GM10266 (cell line): Measurements from ENCODE around the gene MCM3AP.
"Not testable (repeated sequence)": the region's sequence is repeated elsewhere in the genome, so short reads cannot be mapped to it uniquely, and the experiment has no call there.

Source experiments
- DNase-seq: peaks from one replicate; pipeline ENCODE4 v3.0.0; 2012; ENCODE audit errors: extremely low spot score
- CTCF ChIP-seq: IDR thresholded peaks from 2 replicates; pipeline ENCODE4 v1.5.1; 2012; ENCODE audit warnings: mild to moderate bottlenecking, low read depth; ENCODE audit not compliant: control insufficient read depth, insufficient read depth; ENCODE audit errors: missing control alignments

The MCM3AP gene

DNA sequence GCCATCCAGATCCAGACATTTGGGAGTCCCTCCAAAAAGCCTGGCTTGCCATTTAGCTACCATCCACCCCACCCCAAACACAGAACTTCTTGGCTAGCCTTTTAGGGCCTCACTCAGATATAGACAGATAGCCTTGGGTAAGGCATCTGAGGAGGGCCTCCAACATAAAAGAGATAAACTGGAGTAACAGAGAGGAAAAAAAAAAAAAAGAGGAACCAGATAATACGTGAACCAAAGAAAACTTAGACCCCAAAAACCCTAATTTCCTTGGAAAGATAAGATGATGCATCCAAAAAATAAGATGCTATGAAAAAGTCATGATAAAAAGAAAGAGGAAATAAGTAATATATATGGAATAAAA is 37.0 kb downstream of the MCM3AP start:
- no peak for TF ChIP-seq CTCF
- no peak for DNase-seq

- no peak for DNase-seq
- no peak for TF ChIP-seq CTCF
Measured at GRCh38 chr21:46247699-46248421, 37.6 kb downstream of the MCM3AP start.

GRCh38 chr21:46246345-46246744 is 39.1 kb downstream of the MCM3AP start:
- DNase-seq: no peak
- TF ChIP-seq CTCF: no peak

DNA sequence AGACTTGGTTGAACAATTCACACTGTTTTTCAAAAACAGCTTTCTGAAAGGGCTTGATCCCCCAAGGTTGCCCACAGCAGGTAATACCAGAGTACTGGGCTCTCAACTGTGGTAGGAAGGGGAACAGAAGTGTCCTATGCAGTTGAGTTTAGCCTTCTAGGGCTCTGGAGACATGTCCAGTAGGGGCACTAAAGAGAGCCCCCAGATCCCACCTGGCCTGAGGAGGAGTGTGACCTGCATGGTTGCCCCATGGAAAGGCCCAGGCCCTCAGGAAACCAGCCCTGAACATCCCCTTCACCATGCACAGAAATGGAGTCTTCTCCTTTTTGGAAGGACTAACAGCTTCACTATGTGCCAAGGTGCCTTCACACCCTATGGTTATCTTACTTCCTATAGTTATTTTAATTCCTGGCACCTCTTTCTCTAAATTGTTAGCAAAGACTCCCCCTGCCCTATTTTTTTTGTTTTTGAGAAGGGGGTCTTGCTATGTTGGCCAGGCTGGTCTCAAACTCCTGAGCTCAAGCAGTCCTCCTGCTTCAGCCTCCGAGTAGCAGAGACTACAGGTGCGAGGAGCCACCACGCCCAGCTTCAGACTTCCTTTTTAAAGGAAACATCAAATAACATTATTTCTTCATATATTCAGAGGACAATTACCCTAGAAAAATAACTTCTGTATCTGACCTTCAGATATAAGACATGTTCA is 40.0 kb downstream of the MCM3AP start:
- TF ChIP-seq CTCF: no peak
- DNase-seq: no peak

DNA sequence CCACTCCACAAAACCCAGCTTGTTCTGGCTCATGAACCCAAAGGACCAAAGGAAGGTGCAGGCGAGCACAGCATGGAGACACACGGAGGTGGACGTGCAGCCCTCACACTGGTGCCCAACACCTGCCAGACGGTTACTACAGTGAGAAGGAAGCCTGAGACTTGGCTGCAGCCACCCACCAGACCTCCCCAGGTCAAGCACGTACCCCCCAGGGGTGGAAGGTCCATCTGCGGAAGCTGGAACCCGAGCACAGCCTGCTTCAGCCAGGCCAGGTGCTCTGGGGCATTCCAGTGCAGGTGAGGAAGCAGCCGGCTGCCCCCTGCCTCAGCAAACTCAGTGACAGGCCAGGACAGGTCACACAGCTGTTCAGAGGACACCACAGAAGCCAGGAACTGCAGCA is 40.8 kb downstream of the MCM3AP start:
- DNase-seq: no peak
- TF ChIP-seq CTCF: no peak

DNA sequence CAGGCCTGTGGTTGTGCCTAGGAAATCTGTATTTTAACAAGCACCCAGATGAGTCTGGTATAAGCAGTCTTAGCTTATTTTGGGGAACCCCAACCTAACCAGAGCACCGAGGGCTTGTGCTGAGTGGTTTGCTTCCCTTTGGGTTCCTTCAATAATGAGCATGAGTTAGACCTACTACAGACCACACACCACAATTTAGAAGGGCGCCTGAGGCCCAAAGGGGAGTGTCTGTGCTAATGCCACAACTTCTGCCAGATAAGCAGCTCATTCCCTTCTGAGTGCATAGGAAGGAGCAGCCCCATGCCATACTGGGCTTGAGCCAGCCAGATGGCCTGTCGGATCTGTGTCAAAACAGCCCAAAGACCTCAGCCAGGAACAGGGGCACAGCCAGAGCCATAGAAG is 41.5 kb downstream of the MCM3AP start:
- TF ChIP-seq CTCF: no peak
- DNase-seq: no peak

DNA sequence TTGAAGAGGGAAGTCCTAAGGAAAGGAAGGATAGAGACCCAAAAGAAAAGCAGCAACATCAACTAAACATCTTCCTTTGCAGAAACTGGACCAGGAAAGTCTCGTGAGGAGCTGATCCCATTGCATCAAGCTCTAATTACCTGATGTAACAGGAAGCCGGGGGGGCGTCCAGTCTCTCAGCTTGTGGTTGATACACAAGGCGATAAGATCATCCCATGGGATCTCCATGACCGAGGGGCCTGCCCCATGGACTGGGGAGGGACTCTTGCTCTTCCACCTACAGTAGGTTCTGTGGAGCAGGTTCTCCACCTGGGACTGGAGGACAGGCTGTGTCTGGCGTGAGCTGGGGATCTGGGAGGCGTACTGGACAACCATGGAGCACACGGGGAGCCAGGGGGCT is 42.1 kb downstream of the MCM3AP start:
- no peak for DNase-seq
- TF ChIP-seq CTCF: no peak

- DNase-seq: not testable (repeated sequence)
Measured at GRCh38 chr21:46241577-46241976, 43.8 kb downstream of the MCM3AP start.
